ENCODE measurements around the gene ZDHHC24. TPM values are rescaled to one million over a fixed set of nuclear protein-coding genes. Genes with fewer than 3 reads are reported as not detected.

ZDHHC24 gene
- total RNA-seq, 1 donor from 2014 or later: 13.5 TPM

- Mint-ChIP-seq H3K4me1 (ENCODE audit: low read depth, unreplicated experiment) (no peaks in the 10 kb centered on the region), H3K27ac (ENCODE audit: unreplicated experiment) (no peak overlapping the region), H3K36me3 (ENCODE audit: low read depth, unreplicated experiment) (no peaks in the 10 kb centered on the region), H3K4me3 (ENCODE audit: unreplicated experiment) (no peak overlapping the region), H3K9me3 (ENCODE audit: unreplicated experiment) (peaks cover 2% of the 10 kb centered on the region), H3K27me3 (ENCODE audit: low read depth, unreplicated experiment) (peaks cover 22% of the 10 kb centered on the region)
- Histone ChIP-seq H3K27me3 (ENCODE audit: insufficient read depth, low read length) (peaks cover 2% of the 10 kb centered on the region), H4K20me1 (ENCODE audit: insufficient read depth, low read length) (no peaks in the 10 kb centered on the region), H3K4me1 (ENCODE audit: insufficient read depth, low read length) (no peaks in the 10 kb centered on the region), H2AFZ (ENCODE audit: low read depth, low read length) (no peak overlapping the region), H3K9ac (ENCODE audit: low read length) (no peak overlapping the region), H3K79me2 (ENCODE audit: insufficient read depth, low read length) (no peaks in the 10 kb centered on the region), H3K4me3 (ENCODE audit: insufficient read depth, low read depth, low read length) (no peak overlapping the region), H3K4me2 (ENCODE audit: low read length) (no peak overlapping the region), H3K9me3 (ENCODE audit: insufficient read depth, low read depth, low read length) (no peaks in the 10 kb centered on the region), H3K27ac (ENCODE audit: low read depth, low read length) (no peak overlapping the region), H3K36me3 (ENCODE audit: insufficient read depth, low read length) (no peaks in the 10 kb centered on the region)
- FAIRE-seq (no peak), DNase-seq (ENCODE audit: low read depth) (no peak)
- no peak for TF ChIP-seq EZH2 (IDR thresholded peaks at IDR 0.05; ENCODE audit: insufficient read depth, low read length)
- TF ChIP-seq, protein P1, sequence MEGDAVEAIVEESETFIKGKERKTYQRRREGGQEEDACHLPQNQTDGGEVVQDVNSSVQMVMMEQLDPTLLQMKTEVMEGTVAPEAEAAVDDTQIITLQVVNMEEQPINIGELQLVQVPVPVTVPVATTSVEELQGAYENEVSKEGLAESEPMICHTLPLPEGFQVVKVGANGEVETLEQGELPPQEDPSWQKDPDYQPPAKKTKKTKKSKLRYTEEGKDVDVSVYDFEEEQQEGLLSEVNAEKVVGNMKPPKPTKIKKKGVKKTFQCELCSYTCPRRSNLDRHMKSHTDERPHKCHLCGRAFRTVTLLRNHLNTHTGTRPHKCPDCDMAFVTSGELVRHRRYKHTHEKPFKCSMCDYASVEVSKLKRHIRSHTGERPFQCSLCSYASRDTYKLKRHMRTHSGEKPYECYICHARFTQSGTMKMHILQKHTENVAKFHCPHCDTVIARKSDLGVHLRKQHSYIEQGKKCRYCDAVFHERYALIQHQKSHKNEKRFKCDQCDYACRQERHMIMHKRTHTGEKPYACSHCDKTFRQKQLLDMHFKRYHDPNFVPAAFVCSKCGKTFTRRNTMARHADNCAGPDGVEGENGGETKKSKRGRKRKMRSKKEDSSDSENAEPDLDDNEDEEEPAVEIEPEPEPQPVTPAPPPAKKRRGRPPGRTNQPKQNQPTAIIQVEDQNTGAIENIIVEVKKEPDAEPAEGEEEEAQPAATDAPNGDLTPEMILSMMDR (IDR thresholded peaks at IDR 0.05; ENCODE audit: insufficient read depth, low read depth, low read length): no peak
These were observed 12.0 kb upstream of the ZDHHC24 start for GRCh38 chr11:66557733-66558326.

DNA sequence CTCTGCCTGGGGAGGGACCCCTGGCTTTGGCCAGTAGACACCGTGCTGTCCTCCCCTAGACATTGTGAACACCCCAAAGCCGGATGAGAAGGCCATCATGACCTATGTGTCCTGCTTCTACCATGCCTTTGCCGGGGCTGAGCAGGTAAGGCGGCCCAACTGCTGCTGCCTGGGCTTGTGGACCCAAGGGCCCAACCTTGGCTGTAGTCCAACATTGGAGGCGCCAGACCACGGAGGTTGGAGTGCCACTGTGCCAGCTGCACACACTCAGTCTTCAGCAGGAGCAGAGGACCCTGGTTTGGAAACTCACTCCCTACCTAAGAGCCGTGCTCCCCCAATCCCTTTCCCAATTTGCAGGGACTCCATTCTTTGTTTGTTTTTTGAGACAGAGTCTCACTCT is 10.2 kb upstream of the ZDHHC24 start:
- no peaks in the 10 kb centered on the region for H3K9me3 ChIP-seq (ENCODE audit: insufficient read depth, low read depth, low read length)
- H3K4me2 ChIP-seq (ENCODE audit: low read length): no peak overlapping the region
- no peak overlapping the region for H3K4me3 ChIP-seq (ENCODE audit: insufficient read depth, low read depth, low read length)
- H3K36me3 Mint-ChIP-seq (ENCODE audit: low read depth, unreplicated experiment): no peaks in the 10 kb centered on the region
- H3K27me3 Mint-ChIP-seq (ENCODE audit: low read depth, unreplicated experiment): peaks cover 21% of the 10 kb centered on the region
- no peaks in the 10 kb centered on the region for H3K4me1 Mint-ChIP-seq (ENCODE audit: low read depth, unreplicated experiment)
- no peaks in the 10 kb centered on the region for H4K20me1 ChIP-seq (ENCODE audit: insufficient read depth, low read length)
- H3K27me3 ChIP-seq (ENCODE audit: insufficient read depth, low read length): peaks cover 2% of the 10 kb centered on the region
- H3K27ac Mint-ChIP-seq (ENCODE audit: unreplicated experiment): no peak overlapping the region
- no peak for TF ChIP-seq EZH2 (IDR thresholded peaks at IDR 0.05; ENCODE audit: insufficient read depth, low read length)
- TF ChIP-seq, protein P1 (IDR thresholded peaks at IDR 0.05; ENCODE audit: insufficient read depth, low read depth, low read length): no peak
- H3K9me3 Mint-ChIP-seq (ENCODE audit: unreplicated experiment): peaks cover 2% of the 10 kb centered on the region
- no peak for DNase-seq (ENCODE audit: low read depth)
- no peak overlapping the region for H2AFZ ChIP-seq (ENCODE audit: low read depth, low read length)
- H3K4me3 Mint-ChIP-seq (ENCODE audit: unreplicated experiment): no peak overlapping the region
- no peaks in the 10 kb centered on the region for H3K36me3 ChIP-seq (ENCODE audit: insufficient read depth, low read length)
- no peaks in the 10 kb centered on the region for H3K4me1 ChIP-seq (ENCODE audit: insufficient read depth, low read length)
- no peaks in the 10 kb centered on the region for H3K79me2 ChIP-seq (ENCODE audit: insufficient read depth, low read length)
- H3K9ac ChIP-seq (ENCODE audit: low read length): no peak overlapping the region
- H3K27ac ChIP-seq (ENCODE audit: low read depth, low read length): no peak overlapping the region
- no peak for FAIRE-seq

- H3K4me1 ChIP-seq (ENCODE audit: insufficient read depth, low read length): no peaks in the 10 kb centered on the region
- no peaks in the 10 kb centered on the region for H4K20me1 ChIP-seq (ENCODE audit: insufficient read depth, low read length)
- DNase-seq (ENCODE audit: low read depth): no peak
- no peak overlapping the region for H2AFZ ChIP-seq (ENCODE audit: low read depth, low read length)
- Mint-ChIP-seq H3K27me3 (ENCODE audit: low read depth, unreplicated experiment) (peaks cover 22% of the 10 kb centered on the region), H3K4me3 (ENCODE audit: unreplicated experiment) (no peak overlapping the region), H3K27ac (ENCODE audit: unreplicated experiment) (no peak overlapping the region), H3K4me1 (ENCODE audit: low read depth, unreplicated experiment) (no peaks in the 10 kb centered on the region), H3K36me3 (ENCODE audit: low read depth, unreplicated experiment) (peaks cover 2% of the 10 kb centered on the region), H3K9me3 (ENCODE audit: unreplicated experiment) (peaks cover 2% of the 10 kb centered on the region)
- no peak overlapping the region for H3K4me3 ChIP-seq (ENCODE audit: insufficient read depth, low read depth, low read length)
- no peaks in the 10 kb centered on the region for H3K36me3 ChIP-seq (ENCODE audit: insufficient read depth, low read length)
- H3K79me2 ChIP-seq (ENCODE audit: insufficient read depth, low read length): no peaks in the 10 kb centered on the region
- no peak overlapping the region for H3K9ac ChIP-seq (ENCODE audit: low read length)
- TF ChIP-seq, protein P1 (IDR thresholded peaks at IDR 0.05; ENCODE audit: insufficient read depth, low read depth, low read length): no peak
- TF ChIP-seq EZH2 (IDR thresholded peaks at IDR 0.05; ENCODE audit: insufficient read depth, low read length): no peak
- no peak for FAIRE-seq
- H3K27ac ChIP-seq (ENCODE audit: low read depth, low read length): no peak overlapping the region
- no peak overlapping the region for H3K4me2 ChIP-seq (ENCODE audit: low read length)
- H3K9me3 ChIP-seq (ENCODE audit: insufficient read depth, low read depth, low read length): no peaks in the 10 kb centered on the region
- H3K27me3 ChIP-seq (ENCODE audit: insufficient read depth, low read length): peaks cover 2% of the 10 kb centered on the region
These were observed 9.6 kb upstream of the ZDHHC24 start for GRCh38 chr11:66555416-66555815.
